Ecto neural progenitor cell (in vitro differentiated cells): ENCODE data around the gene PPP1R17.

Experiments used
- DNase-seq: peaks from one replicate; pipeline ENCODE4 v3.0.0-alpha.2; 2018; ENCODE audit warnings: low spot score

Gene PPP1R17

DNA sequence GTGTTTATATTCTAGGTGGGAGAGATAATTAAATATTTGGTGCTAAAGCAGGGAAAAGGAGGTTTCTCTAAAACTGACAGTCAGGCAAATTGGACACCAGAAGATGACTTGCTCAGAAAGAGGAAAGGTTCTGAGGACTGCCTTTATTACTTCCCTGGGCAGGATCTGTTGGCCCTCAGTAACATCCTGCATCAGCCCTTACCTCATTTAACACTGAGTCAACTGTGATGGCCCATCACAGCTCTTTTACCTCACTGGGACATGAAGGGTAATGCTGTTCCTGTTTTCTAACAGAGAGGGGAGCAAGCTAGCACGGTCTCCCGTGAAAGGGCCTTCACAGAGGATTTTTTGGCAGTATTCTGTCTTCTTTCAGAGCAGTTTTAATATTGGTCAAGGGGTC, 12.0 kb downstream of the PPP1R17 start:
- DNase-seq = no peak

DNA sequence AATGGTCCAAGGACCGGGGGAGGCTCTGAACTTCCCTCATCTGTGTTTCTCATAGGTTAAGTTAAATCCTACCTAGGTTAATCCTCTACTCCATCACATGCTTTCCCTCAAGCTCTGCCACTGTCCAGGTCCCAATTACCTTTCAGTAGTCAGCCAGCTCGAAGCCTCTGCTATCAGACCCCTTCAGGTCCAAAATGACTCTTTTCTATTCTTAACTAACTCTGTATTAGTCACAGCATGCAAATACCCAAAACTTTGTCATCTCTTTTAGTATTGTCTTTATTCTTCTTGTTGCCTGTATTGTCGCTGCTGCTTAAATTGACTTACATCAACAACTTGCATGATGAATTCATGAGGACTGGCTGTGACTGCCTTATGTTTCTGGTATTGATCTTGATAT, 15.3 kb downstream of the PPP1R17 start:
- DNase-seq = no peak

DNA sequence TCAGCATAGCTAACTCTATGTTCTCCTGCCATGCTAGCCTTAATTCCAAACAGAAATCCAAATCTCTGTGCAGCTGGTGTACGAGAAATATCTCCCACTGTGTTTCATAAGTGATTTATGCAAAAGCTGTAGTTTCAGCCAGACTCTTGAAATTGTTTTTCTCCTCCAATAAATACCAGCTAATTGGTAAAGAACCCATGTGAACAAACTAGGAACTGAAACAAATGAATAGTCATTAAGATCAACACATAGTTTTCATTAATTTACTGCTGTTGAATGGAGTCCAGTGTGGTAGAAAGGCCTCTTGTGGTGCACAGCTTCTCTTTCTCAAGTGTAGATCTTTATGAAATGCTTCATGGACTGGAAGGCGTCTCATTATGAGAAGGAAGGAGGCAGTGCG, 18.4 kb downstream of the PPP1R17 start:
- no peak for DNase-seq

DNA sequence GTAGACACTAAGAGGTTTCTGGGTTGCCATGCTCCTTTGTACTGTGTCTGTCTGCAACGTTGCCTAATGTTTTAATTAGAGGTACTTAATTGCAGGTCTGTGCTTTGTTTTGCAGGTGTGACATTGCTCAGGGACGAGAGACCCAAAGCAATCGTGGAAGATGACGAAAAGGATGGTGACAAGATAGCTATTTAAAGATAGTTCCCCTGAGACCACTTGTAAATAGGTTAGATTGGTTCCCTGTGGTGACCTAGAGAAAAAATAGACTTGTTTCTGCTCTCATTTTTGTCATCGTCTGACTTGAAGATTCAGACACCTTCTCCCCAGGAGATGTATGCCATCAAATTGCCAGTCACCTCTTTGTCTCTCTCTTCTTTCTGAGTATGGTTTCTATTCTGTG, 20.1 kb downstream of the PPP1R17 start:
- DNase-seq = no peak

DNA sequence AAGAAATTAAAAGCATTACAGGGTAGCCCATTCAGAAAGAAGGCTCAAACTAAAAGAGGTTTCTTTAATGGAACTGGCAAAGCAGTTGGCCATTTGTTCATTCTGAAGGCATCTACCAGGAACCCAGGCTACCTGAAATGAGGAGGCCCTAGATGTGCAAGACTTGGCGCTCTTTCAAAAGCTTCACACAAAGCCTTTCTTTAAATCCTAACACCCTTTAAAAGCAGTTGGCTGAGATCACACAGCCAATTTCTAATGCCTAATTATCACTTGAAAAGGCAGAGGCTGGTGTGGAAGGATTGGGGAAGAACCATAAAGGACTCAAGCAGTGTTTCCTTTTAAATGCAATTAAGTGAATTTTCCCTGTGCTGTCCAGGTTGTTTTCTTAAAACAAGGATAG, 23.2 kb downstream of the PPP1R17 start:
- no peak for DNase-seq

DNA sequence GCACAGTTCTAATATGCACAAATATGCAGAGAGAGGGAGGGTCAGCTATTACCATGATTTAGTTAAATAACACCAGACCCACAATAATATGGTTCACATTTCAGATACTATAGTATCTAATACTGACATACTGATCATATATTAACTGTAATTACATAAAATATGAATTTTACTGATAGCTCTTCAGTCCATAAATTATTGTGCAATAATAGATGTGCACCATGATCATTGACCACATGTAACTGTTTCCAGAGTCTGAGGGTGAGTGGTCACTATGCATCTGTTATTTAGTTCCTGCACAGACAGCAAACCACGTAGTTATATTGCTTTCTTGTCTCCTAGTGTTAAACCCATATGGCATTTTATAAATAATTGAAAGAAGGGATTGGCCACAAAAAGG, 29.3 kb downstream of the PPP1R17 start:
- no peak for DNase-seq

DNA sequence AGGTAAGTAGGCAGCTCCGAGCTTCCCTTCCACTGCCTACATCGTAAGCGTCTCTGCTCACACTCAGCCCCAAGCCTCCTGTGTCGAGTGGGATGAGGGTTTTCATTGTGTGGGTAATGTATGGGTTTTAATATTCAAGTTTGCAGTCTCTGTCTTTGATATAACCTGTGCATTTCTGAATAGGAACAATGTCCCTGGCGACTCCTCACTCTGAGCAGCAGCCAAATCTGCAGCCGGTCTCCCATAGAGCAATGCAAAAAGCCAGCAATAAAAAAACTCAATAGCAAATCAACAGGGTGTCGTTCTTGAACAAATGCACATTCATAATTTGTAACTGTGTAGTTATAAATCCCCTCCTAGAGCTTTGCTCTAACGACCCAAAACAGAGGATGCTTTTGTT, 33.4 kb downstream of the PPP1R17 start:
- no peak for DNase-seq

DNA sequence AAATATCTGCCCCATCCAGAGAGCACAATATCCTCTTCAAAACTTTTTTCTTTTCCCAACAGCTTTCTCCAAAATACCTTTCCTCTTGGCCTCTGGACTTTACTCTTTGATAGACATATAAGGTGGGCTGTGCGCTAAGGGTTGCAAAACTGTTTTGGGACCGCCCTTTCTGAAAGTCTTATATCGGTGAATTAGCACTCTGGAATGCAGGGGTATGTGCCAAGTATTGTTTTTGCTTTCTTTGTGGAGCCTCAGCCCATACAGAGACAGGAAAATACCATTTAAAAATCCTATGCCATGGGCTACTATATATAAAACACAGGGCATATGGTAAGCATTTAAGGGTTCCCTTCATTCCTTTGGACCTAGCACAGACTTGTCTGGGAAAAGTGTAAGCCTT, 37.7 kb downstream of the PPP1R17 start:
- no peak for DNase-seq

DNA sequence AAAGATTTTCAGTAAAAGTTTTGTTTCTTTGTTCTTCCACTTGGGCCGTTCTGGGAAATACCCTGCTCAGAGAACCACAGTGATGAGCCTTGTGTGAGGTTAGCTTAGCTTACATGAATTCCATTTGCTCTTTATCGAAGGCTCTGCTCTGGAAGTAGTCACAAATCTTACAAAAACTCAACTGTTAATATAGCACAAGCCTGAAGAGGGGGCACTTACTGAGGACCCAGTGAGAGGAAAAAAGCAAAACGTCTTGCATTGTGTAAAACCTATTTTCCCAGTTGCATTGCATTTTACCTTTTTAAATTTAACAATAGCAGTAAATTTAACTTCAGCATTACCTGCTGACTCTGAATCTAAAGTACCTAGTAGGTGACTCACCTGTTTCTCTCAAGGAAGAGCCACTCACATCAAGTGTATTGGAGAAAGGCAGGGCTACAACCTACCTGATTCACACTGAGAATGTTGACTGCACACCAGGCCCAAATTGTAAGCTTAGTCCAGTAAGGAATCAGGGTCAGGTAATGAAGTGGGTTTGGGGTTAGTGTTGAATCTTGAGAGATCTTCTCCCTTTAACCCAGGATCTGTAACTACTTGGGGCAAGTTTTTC, 42.3 kb downstream of the PPP1R17 start:
- no peak for DNase-seq

DNA sequence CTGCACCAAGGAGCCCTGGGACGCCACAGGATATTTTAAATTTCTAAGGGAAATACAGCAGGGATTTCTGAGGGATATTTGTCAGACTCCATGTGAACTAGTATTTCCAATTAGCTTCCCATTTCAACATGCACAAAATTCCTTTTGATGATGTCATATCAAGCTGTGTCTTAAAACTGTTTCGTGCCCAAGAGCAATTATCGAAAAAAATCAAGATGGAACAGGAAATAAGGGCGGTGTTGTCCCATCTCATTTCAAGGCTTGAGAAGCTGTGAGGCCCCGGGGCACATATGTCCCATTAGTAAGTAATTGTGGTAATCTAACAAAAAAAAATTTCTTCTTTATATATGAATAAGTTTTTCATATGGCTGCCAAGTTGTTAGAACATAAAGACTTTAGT, 47.4 kb downstream of the PPP1R17 start:
- DNase-seq = no peak

DNA sequence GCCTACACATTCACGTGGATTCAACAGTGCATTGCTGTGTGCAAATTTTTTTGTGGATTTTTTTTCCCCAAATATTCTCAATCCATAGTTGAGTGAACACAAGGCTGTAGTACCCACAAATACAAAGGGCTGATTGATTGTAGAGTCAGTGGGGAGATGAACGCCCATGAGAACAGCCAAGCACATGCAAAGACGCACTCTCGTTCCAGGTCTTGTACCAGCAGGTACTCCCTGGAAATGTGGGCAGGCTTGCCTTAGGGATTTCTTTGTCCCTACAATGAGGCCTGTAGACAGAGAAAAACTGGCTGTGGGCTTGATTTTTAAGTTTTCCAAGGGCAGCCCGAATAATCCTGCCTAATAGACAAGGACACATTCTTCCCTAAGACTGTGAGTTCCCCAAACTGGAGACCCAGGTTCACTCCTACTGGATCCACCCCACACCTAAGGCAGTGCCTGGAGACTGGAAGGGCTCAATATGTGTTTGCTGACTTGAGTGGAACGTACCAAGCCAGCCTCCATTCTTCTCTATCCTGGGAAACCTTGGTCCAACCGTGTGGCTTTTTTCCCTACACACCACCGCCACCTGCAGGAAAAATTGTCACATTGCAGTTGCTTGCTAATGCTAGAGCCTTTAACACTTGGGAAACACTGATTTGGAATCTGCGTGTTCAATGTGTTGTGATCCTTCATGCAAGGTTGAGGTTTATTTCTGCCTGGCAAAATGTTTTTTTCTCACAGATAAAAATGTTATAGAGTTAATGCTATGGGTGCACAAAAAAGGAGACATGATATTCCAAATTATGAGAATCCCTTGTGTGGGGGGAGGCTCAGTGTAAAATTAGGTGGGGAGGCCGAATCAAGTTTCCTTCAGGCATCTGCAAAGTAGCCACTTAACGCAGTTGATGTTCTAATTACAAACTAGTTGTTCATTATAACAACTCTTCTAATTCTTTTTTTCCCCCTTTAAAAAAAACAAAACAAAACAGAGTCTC, 49.3 kb downstream of the PPP1R17 start:
- DNase-seq = peak; percentile 79

DNA sequence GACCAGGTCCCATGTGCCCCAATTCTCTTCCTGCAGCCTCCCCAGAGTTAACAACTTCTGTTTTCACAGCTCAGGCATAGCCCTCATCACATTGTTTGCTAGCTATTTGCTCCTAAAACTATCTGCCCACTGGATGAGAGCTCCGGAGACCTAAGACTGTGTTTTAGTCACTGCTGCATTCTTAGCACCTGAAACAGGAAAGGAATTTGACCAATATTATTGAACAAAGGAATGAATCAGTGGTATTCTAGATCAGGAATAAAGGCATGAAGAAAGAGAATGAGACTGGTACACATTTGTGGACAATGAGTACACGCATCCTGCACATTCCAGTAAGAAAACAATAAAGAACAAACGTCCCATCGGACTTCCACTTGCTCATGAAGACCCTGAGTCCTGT, 54.8 kb downstream of the PPP1R17 start:
- no peak for DNase-seq

DNA sequence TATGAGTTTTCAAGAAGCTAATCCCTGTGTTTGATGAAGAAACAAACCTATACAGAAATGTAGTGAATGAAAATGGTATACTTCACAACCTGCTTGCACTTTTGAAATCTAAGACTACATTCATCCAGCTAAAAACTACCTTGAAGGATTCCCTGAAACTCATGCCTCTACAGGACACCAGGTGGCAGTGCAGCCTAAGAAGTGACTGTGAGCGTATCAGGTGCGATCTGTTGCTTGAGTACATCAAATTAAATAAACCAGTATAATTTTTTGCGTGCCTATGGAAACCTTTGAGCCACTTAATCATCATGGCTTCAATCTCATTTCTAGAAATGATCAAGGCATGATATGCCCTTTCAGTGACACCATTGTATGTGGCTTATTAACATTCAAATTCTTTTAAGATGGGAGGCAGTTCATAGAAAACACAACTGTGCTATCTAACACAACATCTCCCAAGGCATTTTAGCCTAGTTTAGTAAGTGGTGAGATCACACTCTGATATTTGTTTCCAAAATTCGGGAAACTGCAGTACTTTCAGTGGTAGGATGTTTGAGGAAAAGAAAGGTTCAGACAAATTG, 57.4 kb downstream of the PPP1R17 start:
- DNase-seq = peak; percentile 74

DNA sequence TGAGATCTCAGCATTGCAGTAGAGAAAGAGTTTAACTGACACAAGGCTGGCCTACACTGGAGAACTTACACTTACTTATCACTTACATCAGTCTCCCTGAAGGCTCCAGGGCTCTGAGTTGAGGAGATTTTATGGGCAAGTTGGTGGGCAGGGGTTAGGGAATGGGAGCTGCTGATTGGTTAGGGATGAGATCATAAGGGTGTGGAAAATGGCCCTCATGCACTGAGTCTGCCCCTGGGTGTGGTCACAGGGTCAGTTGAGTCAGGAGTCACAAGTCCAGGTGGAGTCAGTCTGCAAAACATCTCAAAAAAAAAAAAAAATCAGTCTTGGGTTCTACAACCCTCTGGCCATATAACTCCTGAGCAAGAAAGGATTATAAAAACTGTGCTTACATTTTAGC, 60.5 kb downstream of the PPP1R17 start:
- DNase-seq = no peak

DNA sequence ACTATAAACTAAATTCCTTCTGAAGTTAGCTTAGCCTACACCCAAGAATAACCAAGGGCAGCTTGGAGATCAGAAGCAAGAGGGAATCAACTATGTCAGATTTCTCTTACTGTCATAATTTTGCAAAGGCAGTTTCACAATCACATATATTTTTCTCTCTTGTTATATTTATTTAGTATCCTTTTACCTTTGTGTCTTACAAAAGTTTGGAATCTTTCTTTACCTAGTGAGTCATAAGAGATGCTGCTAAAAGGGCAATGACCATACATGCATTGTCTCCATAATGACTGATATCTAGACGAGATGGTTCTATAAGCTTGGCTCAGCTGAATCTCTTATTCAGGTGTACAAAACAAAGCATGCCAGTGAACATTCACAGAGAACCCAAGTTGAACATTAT, 61.1 kb downstream of the PPP1R17 start:
- DNase-seq = no peak

DNA sequence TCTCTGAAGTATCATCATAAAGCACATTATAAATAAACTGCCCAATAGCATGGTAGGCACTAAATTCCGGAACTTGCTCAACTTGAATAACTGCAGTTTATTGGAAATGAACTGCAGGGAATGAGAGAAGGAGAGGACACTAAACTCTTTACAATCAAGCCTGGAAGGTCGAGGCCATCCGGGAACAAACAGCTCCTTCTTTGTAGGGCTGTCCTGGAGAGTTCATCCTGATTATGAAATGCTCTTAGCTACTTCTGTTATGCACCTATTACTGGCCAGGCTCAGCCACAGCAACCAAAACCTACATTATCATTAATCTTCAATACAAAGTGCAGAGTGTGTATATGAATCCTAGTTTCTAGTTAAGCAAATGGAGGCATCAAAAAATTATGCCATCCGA, 64.7 kb downstream of the PPP1R17 start:
- no peak for DNase-seq
